Left ventricle myocardium inferior (tissue), 1 donor: ENCODE data around the gene CHD2. TPM values are rescaled to one million over a fixed set of nuclear protein-coding genes. Genes with fewer than 3 reads are reported as not detected.

ENCODE experiments used
- DNase-seq: peaks from one replicate; pipeline ENCODE4 v3.0.0-alpha.2; 2020
- H3K27ac ChIP-seq: fragments of 200-600 bp; replicated peaks from 2 replicates; pipeline ENCODE4 v1.8.0; 2021
- H3K27me3 ChIP-seq: fragments of 200-600 bp; 2 replicates; pipeline ENCODE4 v1.8.0; 2021; ENCODE audit warnings: low read depth
- H3K36me3 ChIP-seq: fragments of 200-600 bp; 2 replicates; pipeline ENCODE4 v1.8.0; 2021
- H3K4me1 ChIP-seq: fragments of 200-600 bp; 2 replicates; pipeline ENCODE4 v1.8.0; 2021
- H3K4me3 ChIP-seq: fragments of 200-600 bp; 2 replicates; pipeline ENCODE4 v1.8.0; 2021; ENCODE audit warnings: mild to moderate bottlenecking, moderate library complexity
- H3K9me3 ChIP-seq: fragments of 200-600 bp; replicated peaks from 2 replicates; pipeline ENCODE4 v1.8.0; 2021
- intact Hi-C: fragments of 100-400 bp; cut with micrococcal nuclease; formaldehyde crosslinking; loops from one replicate; pipeline ENCODE4 v1.11.0; 2022
- total RNA-seq: library from RNA; stranded (reverse); fragmentation: NEBNext Ultra II Directional; extraction: Animal tissue kit (Norgen Biotek cat#: 25700); gene quantifications from one replicate; pipeline ENCODE4 v1.2.1, GENCODE V29; 2021
- TF ChIP-seq, protein P1 (sequence below): fragments of 200-600 bp; IDR thresholded peaks from 2 replicates; pipeline ENCODE4 v1.8.0; 2021; ENCODE audit warnings: antibody characterized with exemption, mild to moderate bottlenecking, borderline replicate concordance
- donor health status: DM: no; HTN: yes; CAD: no; lungs with severe emphysema.

CHD2 gene
- total RNA-seq, 1 donor from 2014 or later: 41.3 TPM

DNA sequence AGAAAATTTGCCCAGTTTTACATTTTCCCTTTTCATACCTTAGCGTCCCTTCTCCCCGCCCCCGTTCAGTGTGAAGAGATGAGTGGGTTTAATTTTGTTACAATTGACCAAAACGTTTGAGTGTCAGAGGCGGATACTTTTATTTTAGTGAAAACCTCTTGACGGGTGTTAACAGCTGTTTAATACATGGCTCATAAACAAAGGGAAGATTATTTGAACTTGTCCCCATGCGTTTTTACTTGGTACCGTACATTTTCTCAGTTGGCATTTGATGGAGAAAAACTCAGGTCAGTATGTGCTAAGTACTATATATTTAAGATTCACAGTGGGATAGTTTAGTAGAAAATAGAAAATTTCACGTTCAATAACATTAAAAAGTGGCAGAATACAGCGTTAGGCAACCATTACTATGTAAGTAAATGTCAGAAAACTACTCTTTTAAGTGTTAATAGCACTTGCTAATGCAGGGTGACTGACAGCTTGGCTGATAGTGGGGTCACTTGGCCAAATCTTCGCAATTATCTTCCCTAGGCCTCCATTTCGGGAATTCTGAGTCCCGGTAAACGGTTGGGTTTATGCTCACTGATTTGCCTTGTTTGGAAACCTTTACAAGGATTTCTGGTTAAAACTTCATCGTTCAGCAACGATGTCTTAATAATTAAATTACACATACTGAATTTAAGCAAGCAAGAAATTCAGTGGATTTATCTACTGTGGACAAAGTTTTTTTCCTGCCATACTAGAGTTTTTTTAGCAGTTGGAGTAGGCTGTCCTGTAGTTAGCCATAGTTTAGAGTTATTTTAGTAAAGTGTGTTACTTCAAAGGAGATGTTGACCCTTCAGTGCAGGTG, 4.8 kb downstream of the CHD2 start:
- H3K9me3 ChIP-seq: no peaks in the 10 kb centered on the region
- H3K27me3 ChIP-seq: no peaks in the 10 kb centered on the region
- peaks cover 89% of the 10 kb centered on the region for H3K4me1 ChIP-seq
- peak overlapping the region; percentile 95 for H3K27ac ChIP-seq
- peak overlapping the region; percentile 74 for H3K4me3 ChIP-seq
- peaks cover 8% of the 10 kb centered on the region for H3K36me3 ChIP-seq
- TF ChIP-seq, protein P1, sequence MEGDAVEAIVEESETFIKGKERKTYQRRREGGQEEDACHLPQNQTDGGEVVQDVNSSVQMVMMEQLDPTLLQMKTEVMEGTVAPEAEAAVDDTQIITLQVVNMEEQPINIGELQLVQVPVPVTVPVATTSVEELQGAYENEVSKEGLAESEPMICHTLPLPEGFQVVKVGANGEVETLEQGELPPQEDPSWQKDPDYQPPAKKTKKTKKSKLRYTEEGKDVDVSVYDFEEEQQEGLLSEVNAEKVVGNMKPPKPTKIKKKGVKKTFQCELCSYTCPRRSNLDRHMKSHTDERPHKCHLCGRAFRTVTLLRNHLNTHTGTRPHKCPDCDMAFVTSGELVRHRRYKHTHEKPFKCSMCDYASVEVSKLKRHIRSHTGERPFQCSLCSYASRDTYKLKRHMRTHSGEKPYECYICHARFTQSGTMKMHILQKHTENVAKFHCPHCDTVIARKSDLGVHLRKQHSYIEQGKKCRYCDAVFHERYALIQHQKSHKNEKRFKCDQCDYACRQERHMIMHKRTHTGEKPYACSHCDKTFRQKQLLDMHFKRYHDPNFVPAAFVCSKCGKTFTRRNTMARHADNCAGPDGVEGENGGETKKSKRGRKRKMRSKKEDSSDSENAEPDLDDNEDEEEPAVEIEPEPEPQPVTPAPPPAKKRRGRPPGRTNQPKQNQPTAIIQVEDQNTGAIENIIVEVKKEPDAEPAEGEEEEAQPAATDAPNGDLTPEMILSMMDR: no peak
- DNase-seq: no peak
- intact Hi-C loops: loop anchor here (5.0 kb wide), 1 partner anchor 93 kb away; no protein-coding TSS in a partner anchor

DNA sequence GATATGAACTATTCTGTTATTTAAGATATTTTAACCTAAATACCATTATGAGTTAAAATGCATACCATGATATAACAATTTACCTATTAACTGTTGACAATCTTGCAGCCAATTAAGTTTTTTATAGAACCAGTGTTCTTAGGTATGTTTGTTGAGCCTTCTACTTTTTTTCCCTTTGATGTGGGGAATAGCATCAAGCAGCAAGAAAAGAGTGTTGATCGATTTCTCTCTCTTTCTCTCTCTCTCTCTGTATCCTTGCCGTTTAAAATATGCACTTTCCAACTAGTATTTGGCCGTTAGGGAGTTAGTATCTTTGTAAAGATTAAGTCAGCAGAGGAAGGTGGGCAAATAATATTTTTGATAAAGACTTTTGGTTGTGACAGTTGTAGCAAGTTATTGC, 5.9 kb downstream of the CHD2 start:
- peaks cover 92% of the 10 kb centered on the region for H3K4me1 ChIP-seq
- intact Hi-C loops: no loop called here
- no peaks in the 10 kb centered on the region for H3K9me3 ChIP-seq
- TF ChIP-seq, protein P1: no peak
- H3K27ac ChIP-seq: peak overlapping the region; percentile 95
- peaks cover 8% of the 10 kb centered on the region for H3K36me3 ChIP-seq
- peak overlapping the region; percentile 74 for H3K4me3 ChIP-seq
- no peak for DNase-seq
- H3K27me3 ChIP-seq: no peaks in the 10 kb centered on the region

DNA sequence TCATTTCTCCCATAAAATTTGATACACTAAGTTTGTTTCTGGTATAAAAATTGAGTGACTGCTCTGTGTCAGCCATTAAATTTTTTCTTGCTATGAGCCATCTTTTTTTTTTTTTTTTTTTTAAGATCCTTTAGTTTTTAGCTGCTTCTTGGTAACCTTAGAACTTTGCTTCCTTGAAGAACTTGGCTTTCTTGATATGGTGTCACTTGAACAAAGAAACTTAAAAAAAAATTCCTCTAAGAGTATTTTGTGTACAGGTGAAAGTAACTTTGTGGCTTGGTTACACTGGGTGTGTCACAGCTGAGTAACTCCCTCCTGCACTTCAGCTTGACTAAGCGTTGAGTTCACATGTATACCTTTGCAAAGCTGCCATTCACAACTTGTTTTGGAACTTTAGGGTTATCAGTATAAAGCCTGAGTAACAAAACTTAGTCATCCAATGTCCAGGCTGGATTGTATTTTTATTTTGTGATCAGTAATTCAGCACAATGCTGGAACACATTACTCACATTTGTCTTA, 6.5 kb downstream of the CHD2 start:
- TF ChIP-seq, protein P1: no peak
- peak overlapping the region; percentile 95 for H3K27ac ChIP-seq
- H3K4me3 ChIP-seq: peak overlapping the region; percentile 74
- peaks cover 92% of the 10 kb centered on the region for H3K4me1 ChIP-seq
- intact Hi-C loops: no loop called here
- H3K36me3 ChIP-seq: peaks cover 3% of the 10 kb centered on the region
- no peaks in the 10 kb centered on the region for H3K27me3 ChIP-seq
- DNase-seq: no peak
- H3K9me3 ChIP-seq: no peaks in the 10 kb centered on the region

DNA sequence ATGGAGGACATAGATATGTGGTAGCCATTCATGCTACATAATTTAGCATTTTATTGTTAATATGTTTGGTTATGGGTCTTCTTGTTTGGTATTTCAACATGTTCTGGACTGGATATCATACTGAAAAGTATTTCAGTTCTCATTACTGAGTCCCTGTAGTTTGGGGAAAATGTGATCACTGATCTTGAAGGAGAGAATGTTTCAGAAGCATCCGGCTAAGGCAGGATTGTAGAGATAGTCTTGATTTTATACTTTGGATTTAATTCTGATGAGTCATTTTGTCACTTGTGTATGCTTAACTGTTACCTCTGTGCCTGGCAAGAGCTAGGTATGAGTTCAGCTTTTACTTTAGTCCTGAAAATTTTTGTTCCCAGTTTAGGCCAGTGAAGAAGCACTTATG, 7.1 kb downstream of the CHD2 start:
- Histone ChIP-seq H3K36me3 (no peaks in the 10 kb centered on the region), H3K27me3 (no peaks in the 10 kb centered on the region), H3K4me3 (peak overlapping the region; percentile 74), H3K4me1 (peaks cover 92% of the 10 kb centered on the region), H3K9me3 (no peaks in the 10 kb centered on the region), H3K27ac (peak overlapping the region; percentile 95)
- intact Hi-C loops: no loop called here
- TF ChIP-seq, protein P1: no peak
- DNase-seq: no peak

DNA sequence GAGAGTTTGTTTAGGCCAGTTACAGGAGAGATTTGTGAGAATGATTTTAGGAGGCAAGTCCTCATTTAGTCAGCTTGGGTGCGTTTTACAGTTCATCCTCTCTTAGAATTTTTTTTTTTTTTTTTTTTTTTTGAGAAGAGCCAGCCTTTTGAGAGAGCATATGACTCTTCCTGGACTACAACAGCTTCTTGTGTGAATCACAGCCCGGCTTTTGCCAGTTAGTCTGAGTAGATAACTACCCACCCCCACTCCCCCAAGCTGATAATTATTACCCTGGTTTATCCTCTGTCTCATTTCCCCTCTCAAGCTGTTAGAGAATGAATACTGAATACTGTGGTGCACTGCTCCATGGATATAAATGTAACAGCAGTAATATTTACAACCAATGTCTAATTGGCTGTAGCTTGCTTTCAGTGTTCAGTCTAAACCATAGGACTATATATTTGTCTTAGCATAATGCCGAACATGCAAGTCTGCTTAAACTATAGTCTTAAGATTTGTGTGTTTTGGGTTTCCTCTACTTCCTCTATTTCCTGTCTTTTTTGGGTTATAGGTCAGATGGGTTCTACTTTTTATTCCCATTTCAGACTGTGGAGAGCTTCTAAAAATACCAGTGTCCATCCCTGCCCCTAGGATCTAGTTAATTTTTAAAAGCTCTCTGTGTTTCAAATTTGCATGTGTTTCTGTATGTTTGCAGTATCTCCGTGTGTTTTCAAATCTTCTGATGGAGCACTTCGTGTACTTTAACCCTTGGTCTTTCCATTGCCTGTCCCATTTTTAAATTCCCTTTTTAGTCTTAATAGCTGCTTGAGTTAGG, 8.0 kb downstream of the CHD2 start:
- H3K4me1 ChIP-seq: peaks cover 88% of the 10 kb centered on the region
- DNase-seq: no peak
- peak overlapping the region; percentile 95 for H3K27ac ChIP-seq
- intact Hi-C loops: no loop called here
- peak overlapping the region; percentile 74 for H3K4me3 ChIP-seq
- TF ChIP-seq, protein P1: no peak
- no peaks in the 10 kb centered on the region for H3K9me3 ChIP-seq
- no peaks in the 10 kb centered on the region for H3K36me3 ChIP-seq
- no peaks in the 10 kb centered on the region for H3K27me3 ChIP-seq
